Smooth muscle cell (in vitro differentiated cells): ENCODE results near the gene GABRB3. TPM values are rescaled to one million over a fixed set of nuclear protein-coding genes. Genes with fewer than 3 reads are reported as not detected.

Experiments
- DNase-seq: peaks from one replicate; lab custom pipeline; 2025; ENCODE audit not compliant: unreplicated experiment; lab: John Stamatoyannopoulos, UW
- H2AFZ ChIP-seq: fragments of 200-600 bp; sonication (generic); 2 replicates; pipeline ENCODE4 v1.6.0; 2016; ENCODE audit warnings: antibody characterized with exemption, low read depth, mild to moderate bottlenecking
- H3F3A ChIP-seq: fragments of 200-600 bp; sonication (generic); 2 replicates; pipeline ENCODE4 v1.6.0; 2017; ENCODE audit warnings: antibody characterized with exemption, low read depth
- H3K27ac ChIP-seq: fragments of 200-600 bp; sonication (generic); 2 replicates; pipeline ENCODE4 v1.5.1; 2016; ENCODE audit warnings: low read depth, mild to moderate bottlenecking
- H3K27me3 ChIP-seq: fragments of 200-600 bp; sonication (generic); 2 replicates; pipeline ENCODE4 v1.6.1; 2016; ENCODE audit warnings: low read depth, mild to moderate bottlenecking
- H3K36me3 ChIP-seq: fragments of 200-600 bp; sonication (generic); 2 replicates; pipeline ENCODE4 v1.5.1; 2016; ENCODE audit warnings: low read depth
- H3K4me1 ChIP-seq: fragments of 200-600 bp; sonication (generic); 2 replicates; pipeline ENCODE4 v1.5.1; 2016; ENCODE audit warnings: low read depth
- H3K4me2 ChIP-seq: fragments of 200-600 bp; sonication (generic); 2 replicates; pipeline ENCODE4 v1.6.0; 2016; ENCODE audit warnings: mild to moderate bottlenecking
- H3K4me3 ChIP-seq: fragments of 200-600 bp; sonication (generic); 2 replicates; pipeline ENCODE4 v1.5.1; 2016; ENCODE audit warnings: mild to moderate bottlenecking
- H3K79me2 ChIP-seq: fragments of 200-600 bp; sonication (generic); 2 replicates; pipeline ENCODE4 v1.6.0; 2016; ENCODE audit warnings: low read depth, mild to moderate bottlenecking
- H3K9ac ChIP-seq: fragments of 200-600 bp; sonication (generic); 2 replicates; pipeline ENCODE4 v1.6.0; 2016; ENCODE audit warnings: low read depth
- H3K9me3 ChIP-seq: fragments of 200-600 bp; sonication (generic); replicated peaks from 2 replicates; pipeline ENCODE4 v1.5.1; 2016; ENCODE audit warnings: low read depth
- H4K20me1 ChIP-seq: fragments of 200-600 bp; sonication (generic); 2 replicates; pipeline ENCODE4 v1.6.0; 2016; ENCODE audit warnings: low read depth
- CTCF ChIP-seq: fragments of 200-600 bp; sonication (generic); IDR thresholded peaks from 2 replicates; pipeline ENCODE4 v1.5.1; 2017; ENCODE audit warnings: borderline replicate concordance, mild to moderate bottlenecking, antibody characterized with exemption; ENCODE audit not compliant: insufficient read depth, poor library complexity, severe bottlenecking
- WGBS: methylation state at CpG from one replicate; pipeline ENCODE4 v1.1.7; 2016; ENCODE audit warnings: low lambda C conversion rate; 5-methylcytosine and 5-hydroxymethylcytosine counted together
- polyA plus RNA-seq: library from polyadenylated mRNA; unstranded; fragments of >200 nt; fragmentation: Nextera tagmentation; extraction: Ambion mirVana; gene quantifications from 2 replicates; pipeline ENCODE4 v1.2.1, GENCODE V29; 2016
- total RNA-seq: library from RNA; depleted of rRNA; stranded (reverse); fragments of >200 nt; gene quantifications from 2 replicates; pipeline ENCODE4 v1.2.3, GENCODE V29; 2014

GABRB3 gene
- total and polyA plus RNA-seq, 2 experiments from 2014 or later = 0.57 to 4.9 TPM

DNA sequence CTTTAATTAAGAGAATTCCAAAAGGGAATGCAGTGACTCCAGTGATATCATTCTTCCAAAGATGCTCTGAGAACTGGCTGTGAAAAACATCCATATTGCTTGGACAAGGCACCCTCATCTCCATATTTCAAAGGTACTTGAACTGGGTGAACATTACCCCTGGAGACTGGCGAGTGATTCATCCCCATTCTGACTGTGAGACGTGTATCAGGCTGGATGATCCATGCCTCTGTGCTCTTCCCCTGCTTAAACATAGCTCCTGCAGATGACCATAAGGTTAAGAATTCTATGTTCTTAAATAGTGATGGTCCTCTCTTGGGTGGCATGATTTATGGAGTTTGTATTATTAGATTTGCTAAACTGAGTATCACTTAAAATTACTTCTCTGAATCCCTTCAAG is 137.8 kb downstream of the GABRB3 start:
- H3F3A ChIP-seq = no peaks in the 10 kb centered on the region
- H3K9ac ChIP-seq = no peak overlapping the region
- no peaks in the 10 kb centered on the region for H3K4me1 ChIP-seq
- no peaks in the 10 kb centered on the region for H3K9me3 ChIP-seq
- no peak overlapping the region for H3K4me2 ChIP-seq
- WGBS = 60% methylated on average over 2 of the region's 2 CpGs
- no peak for TF ChIP-seq CTCF
- H4K20me1 ChIP-seq = no peaks in the 10 kb centered on the region
- no peaks in the 10 kb centered on the region for H3K79me2 ChIP-seq
- no peak overlapping the region for H3K4me3 ChIP-seq
- H3K27ac ChIP-seq = no peak overlapping the region
- no peaks in the 10 kb centered on the region for H3K27me3 ChIP-seq
- H3K36me3 ChIP-seq = no peaks in the 10 kb centered on the region
- no peak for DNase-seq
- H2AFZ ChIP-seq = no peak overlapping the region

DNA sequence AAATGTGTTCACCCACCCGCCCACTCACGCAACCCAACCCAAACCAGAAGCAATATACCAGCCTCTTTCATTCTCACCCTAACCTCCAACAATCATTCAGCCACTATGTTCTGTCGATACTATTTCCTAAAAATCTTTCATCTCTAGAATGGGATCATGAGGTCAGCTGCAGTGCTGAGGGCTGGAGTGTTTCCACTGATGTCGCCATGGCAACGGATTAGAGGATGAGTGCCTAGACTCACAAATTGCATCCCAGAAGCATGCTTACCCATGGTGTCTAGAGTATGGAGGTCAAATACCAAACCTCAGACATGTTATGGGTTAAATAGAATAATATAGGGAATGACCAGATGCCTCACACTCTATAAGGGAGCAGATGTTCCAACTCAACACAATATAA is 138.5 kb downstream of the GABRB3 start:
- Histone ChIP-seq H3K4me1 (no peaks in the 10 kb centered on the region), H3K9me3 (no peaks in the 10 kb centered on the region), H3K27me3 (no peaks in the 10 kb centered on the region), H3K4me3 (no peak overlapping the region), H2AFZ (no peak overlapping the region), H4K20me1 (no peaks in the 10 kb centered on the region), H3F3A (no peaks in the 10 kb centered on the region), H3K36me3 (no peaks in the 10 kb centered on the region), H3K79me2 (no peaks in the 10 kb centered on the region), H3K9ac (no peak overlapping the region), H3K4me2 (no peak overlapping the region), H3K27ac (no peak overlapping the region)
- no peak for DNase-seq
- TF ChIP-seq CTCF = no peak
- WGBS = 81% methylated on average over 5 of the region's 5 CpGs

- no peaks in the 10 kb centered on the region for H4K20me1 ChIP-seq
- H3K27me3 ChIP-seq = no peaks in the 10 kb centered on the region
- TF ChIP-seq CTCF = no peak
- no peaks in the 10 kb centered on the region for H3K4me1 ChIP-seq
- WGBS = 74% methylated on average over 4 of the region's 4 CpGs
- no peaks in the 10 kb centered on the region for H3K9me3 ChIP-seq
- no peak for DNase-seq
- H3F3A ChIP-seq = no peaks in the 10 kb centered on the region
- no peak overlapping the region for H3K9ac ChIP-seq
- H3K4me2 ChIP-seq = no peak overlapping the region
- H3K79me2 ChIP-seq = no peaks in the 10 kb centered on the region
- H3K27ac ChIP-seq = no peak overlapping the region
- no peak overlapping the region for H3K4me3 ChIP-seq
- no peaks in the 10 kb centered on the region for H3K36me3 ChIP-seq
- no peak overlapping the region for H2AFZ ChIP-seq
These were observed 140.4 kb downstream of the GABRB3 start for GRCh38 chr15:26632500-26632899.

- no peak overlapping the region for H3K9ac ChIP-seq
- DNase-seq = no peak
- H3K9me3 ChIP-seq = no peaks in the 10 kb centered on the region
- H3K4me2 ChIP-seq = no peak overlapping the region
- WGBS = 81% methylated on average over 6 of the region's 6 CpGs
- H2AFZ ChIP-seq = no peak overlapping the region
- H3K27ac ChIP-seq = no peak overlapping the region
- H3K36me3 ChIP-seq = no peaks in the 10 kb centered on the region
- no peaks in the 10 kb centered on the region for H3K79me2 ChIP-seq
- no peaks in the 10 kb centered on the region for H3F3A ChIP-seq
- no peaks in the 10 kb centered on the region for H3K27me3 ChIP-seq
- TF ChIP-seq CTCF = no peak
- H3K4me3 ChIP-seq = no peak overlapping the region
- no peaks in the 10 kb centered on the region for H4K20me1 ChIP-seq
- H3K4me1 ChIP-seq = no peaks in the 10 kb centered on the region
These were observed 141.0 kb downstream of the GABRB3 start for GRCh38 chr15:26631894-26632293.
